ENCODE measurements around the gene LGR4. TPM values are rescaled to one million over a fixed set of nuclear protein-coding genes. Genes with fewer than 3 reads are reported as not detected.
A peak's percentile ranks its signal among the peaks of the same experiment; 100 is the strongest.

The LGR4 gene
- total RNA-seq, 6 experiments from 2014 or later: 13.9 to 20.2 (median 17.7) TPM

GRCh38 chr11:27467181-27467913, 5.2 kb downstream of the LGR4 start:
- TF ChIP-seq CTCF (IDR thresholded peaks at IDR 0.05): no peak
- Mint-ChIP-seq H3K4me1 (ENCODE audit: low read depth) (peaks cover 90% of the 10 kb centered on the region), H3K9me3 (no peaks in the 10 kb centered on the region), H3K27me3 (ENCODE audit: insufficient read depth) (no peaks in the 10 kb centered on the region; the same call in 1 of the 2 replicates), H3K4me3 (no peak overlapping the region; the same call in 1 of the 2 replicates), H3K36me3 (ENCODE audit: low read depth) (no peaks in the 10 kb centered on the region; the same call in 1 of the 2 replicates), H3K27ac (peak overlapping the region; percentile 98)
- DNase-seq: no peak

- TF ChIP-seq CTCF (IDR thresholded peaks at IDR 0.05): no peak
- no peak for DNase-seq
- H3K27ac Mint-ChIP-seq: no peak overlapping the region
- H3K9me3 Mint-ChIP-seq: no peaks in the 10 kb centered on the region
- H3K27me3 Mint-ChIP-seq (ENCODE audit: insufficient read depth): no peaks in the 10 kb centered on the region; the same call in 1 of the 2 replicates
- H3K4me1 Mint-ChIP-seq (ENCODE audit: low read depth): peaks cover 93% of the 10 kb centered on the region
- H3K4me3 Mint-ChIP-seq: no peak overlapping the region
- no peaks in the 10 kb centered on the region; the same call in 1 of the 2 replicates for H3K36me3 Mint-ChIP-seq (ENCODE audit: low read depth)
These were observed 6.2 kb downstream of the LGR4 start for GRCh38 chr11:27466363-27466762.

GRCh38 chr11:27465629-27466028, 7.0 kb downstream of the LGR4 start:
- DNase-seq: no peak
- Mint-ChIP-seq H3K27me3 (ENCODE audit: insufficient read depth) (no peaks in the 10 kb centered on the region), H3K4me1 (ENCODE audit: low read depth) (peaks cover 87% of the 10 kb centered on the region), H3K27ac (peak overlapping the region; percentile 53), H3K36me3 (ENCODE audit: low read depth) (no peaks in the 10 kb centered on the region; the same call in 1 of the 2 replicates), H3K9me3 (no peaks in the 10 kb centered on the region), H3K4me3 (no peak overlapping the region)
- TF ChIP-seq CTCF (IDR thresholded peaks at IDR 0.05): no peak

GRCh38 chr11:27464909-27465308, 7.7 kb downstream of the LGR4 start:
- peak overlapping the region; percentile 24; the same call in 1 of the 2 replicates for H3K4me3 Mint-ChIP-seq
- peak overlapping the region; percentile 82 for H3K27ac Mint-ChIP-seq
- TF ChIP-seq CTCF (IDR thresholded peaks at IDR 0.05): no peak
- DNase-seq: no peak
- no peaks in the 10 kb centered on the region for H3K27me3 Mint-ChIP-seq (ENCODE audit: insufficient read depth)
- no peaks in the 10 kb centered on the region; the same call in 1 of the 2 replicates for H3K36me3 Mint-ChIP-seq (ENCODE audit: low read depth)
- H3K4me1 Mint-ChIP-seq (ENCODE audit: low read depth): peaks cover 87% of the 10 kb centered on the region
- no peaks in the 10 kb centered on the region for H3K9me3 Mint-ChIP-seq

GRCh38 chr11:27464289-27464696, 8.3 kb downstream of the LGR4 start:
- Mint-ChIP-seq H3K4me3 (peak overlapping the region; percentile 24; the same call in 1 of the 2 replicates), H3K4me1 (ENCODE audit: low read depth) (peaks cover 81% of the 10 kb centered on the region), H3K27me3 (ENCODE audit: insufficient read depth) (no peaks in the 10 kb centered on the region), H3K36me3 (ENCODE audit: low read depth) (no peaks in the 10 kb centered on the region; the same call in 1 of the 2 replicates), H3K9me3 (no peaks in the 10 kb centered on the region), H3K27ac (peak overlapping the region; percentile 82)
- TF ChIP-seq CTCF (IDR thresholded peaks at IDR 0.05): no peak
- peak; percentile 50 for DNase-seq
